ENCODE data around the gene ERC1.

DNA sequence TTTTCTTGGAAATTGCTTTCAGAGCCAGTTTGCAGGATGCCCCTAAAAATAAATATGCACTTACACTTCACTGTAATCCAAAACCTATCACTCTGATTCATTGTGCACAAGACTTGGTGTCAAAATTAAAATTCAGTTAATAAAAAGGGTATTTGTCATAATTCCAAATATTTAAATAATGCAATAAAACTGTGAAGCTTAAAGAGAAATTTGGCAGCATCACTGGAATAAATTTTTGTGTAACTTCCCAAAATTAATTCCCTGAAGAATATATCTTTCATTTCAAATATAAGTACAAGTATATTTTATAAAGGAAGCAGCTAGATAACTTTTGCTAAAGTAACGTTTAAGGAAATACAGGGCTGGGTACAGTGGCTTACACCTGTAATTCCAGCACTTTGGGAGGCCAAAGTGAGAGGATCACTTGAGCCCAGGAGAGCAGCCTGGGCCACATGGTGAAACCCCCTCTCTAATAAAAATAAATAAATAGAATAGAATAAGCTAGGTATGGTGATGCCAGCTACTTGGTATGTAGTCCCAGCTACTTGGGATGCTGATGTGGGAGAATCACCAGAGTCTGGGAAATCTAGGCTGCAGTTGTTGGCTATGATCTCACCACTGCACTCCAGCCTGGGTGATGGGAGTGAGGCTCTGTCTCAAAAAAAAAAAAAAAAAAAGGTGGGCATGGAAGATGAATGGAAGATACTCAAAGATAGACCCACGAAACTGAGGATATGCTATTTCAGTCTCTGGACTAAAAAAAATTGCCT lies 369.6 kb downstream of the ERC1 start:
- TF ChIP-seq EZH2 (IDR thresholded peaks at IDR 0.05; ENCODE audit: borderline replicate concordance, low read depth, low read length, severe bottlenecking), result no peak
- TF ChIP-seq, protein P1, sequence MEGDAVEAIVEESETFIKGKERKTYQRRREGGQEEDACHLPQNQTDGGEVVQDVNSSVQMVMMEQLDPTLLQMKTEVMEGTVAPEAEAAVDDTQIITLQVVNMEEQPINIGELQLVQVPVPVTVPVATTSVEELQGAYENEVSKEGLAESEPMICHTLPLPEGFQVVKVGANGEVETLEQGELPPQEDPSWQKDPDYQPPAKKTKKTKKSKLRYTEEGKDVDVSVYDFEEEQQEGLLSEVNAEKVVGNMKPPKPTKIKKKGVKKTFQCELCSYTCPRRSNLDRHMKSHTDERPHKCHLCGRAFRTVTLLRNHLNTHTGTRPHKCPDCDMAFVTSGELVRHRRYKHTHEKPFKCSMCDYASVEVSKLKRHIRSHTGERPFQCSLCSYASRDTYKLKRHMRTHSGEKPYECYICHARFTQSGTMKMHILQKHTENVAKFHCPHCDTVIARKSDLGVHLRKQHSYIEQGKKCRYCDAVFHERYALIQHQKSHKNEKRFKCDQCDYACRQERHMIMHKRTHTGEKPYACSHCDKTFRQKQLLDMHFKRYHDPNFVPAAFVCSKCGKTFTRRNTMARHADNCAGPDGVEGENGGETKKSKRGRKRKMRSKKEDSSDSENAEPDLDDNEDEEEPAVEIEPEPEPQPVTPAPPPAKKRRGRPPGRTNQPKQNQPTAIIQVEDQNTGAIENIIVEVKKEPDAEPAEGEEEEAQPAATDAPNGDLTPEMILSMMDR (IDR thresholded peaks at IDR 0.05; ENCODE audit: extremely low read depth in 1 of 2, insufficient read depth in 1 of 2, low read depth in 1 of 2, low read length in 2 of 2), result no peak
- no peak for TF ChIP-seq POLR2AphosphoS5 (IDR thresholded peaks at IDR 0.05; ENCODE audit: insufficient read depth, low read depth, low read length)
- TF ChIP-seq POLR2A (IDR thresholded peaks at IDR 0.05; ENCODE audit: low read depth, low read length), result no peak
- TF ChIP-seq, protein P2, sequence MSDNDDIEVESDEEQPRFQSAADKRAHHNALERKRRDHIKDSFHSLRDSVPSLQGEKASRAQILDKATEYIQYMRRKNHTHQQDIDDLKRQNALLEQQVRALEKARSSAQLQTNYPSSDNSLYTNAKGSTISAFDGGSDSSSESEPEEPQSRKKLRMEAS (IDR thresholded peaks at IDR 0.05; ENCODE audit: insufficient read depth, insufficient read length), result no peak
- TF ChIP-seq FOS (IDR thresholded peaks at IDR 0.05; ENCODE audit: borderline replicate concordance, insufficient read depth, low read length), result no peak
- TF ChIP-seq MYC (IDR thresholded peaks at IDR 0.05; ENCODE audit: low read depth, low read length), result no peak
- no peak for TF ChIP-seq JUN (IDR thresholded peaks at IDR 0.05; ENCODE audit: borderline replicate concordance, insufficient read depth, insufficient read length, low read depth)
- TF ChIP-seq GATA2 (IDR thresholded peaks at IDR 0.05; ENCODE audit: insufficient read depth, insufficient read length, low read depth, low read length), result no peak
